PC-9 (cell line): ENCODE results near the gene ZNF80. TPM values are rescaled to one million over a fixed set of nuclear protein-coding genes. Genes with fewer than 3 reads are reported as not detected.

Source experiments
- BruUV-seq: library from RNA; stranded (reverse); fragments of 400-500 nt; replicated peaks from 2 replicates; lab custom pipeline; 2021; lab: Mats Ljungman, UMichigan
- CTCF ChIA-PET: fragments of 300-600 bp; sonication (Branson Sonifier 250); formaldehyde crosslinking; loops from one replicate; lab custom pipeline; 2022; ENCODE audit warnings: antibody characterized with exemption; lab: Charles Lee
- POLR2A ChIA-PET: fragments of 300-600 bp; sonication (Branson Sonifier 250); formaldehyde crosslinking; loops from one replicate; lab custom pipeline; 2022; ENCODE audit warnings: antibody characterized with exemption; ENCODE audit not compliant: unreplicated experiment; lab: Charles Lee
- DNase-seq, 2 experiments: peaks; one replicate each; pipeline versions ENCODE4 v3.0.0 to v3.0.0-alpha.2; 2015 to 2022; ENCODE audit warnings: mixed read lengths in 1 of 2
- H2AFZ ChIP-seq: fragments of 200-600 bp; sonication (generic); 2 replicates; pipeline ENCODE4 v1.8.1; 2017; ENCODE audit warnings: antibody characterized with exemption
- H3F3A ChIP-seq: fragments of 200-600 bp; sonication (generic); 2 replicates; pipeline ENCODE4 v1.8.1; 2017; ENCODE audit warnings: antibody characterized with exemption, mild to moderate bottlenecking, low read depth; ENCODE audit not compliant: insufficient read depth
- H3K27ac ChIP-seq: fragments of 200-600 bp; sonication (generic); 2 replicates; pipeline ENCODE4 v1.6.1; 2016; ENCODE audit warnings: mixed run types
- H3K27me3 ChIP-seq: fragments of 200-600 bp; sonication (generic); 2 replicates; pipeline ENCODE4 v1.6.1; 2016; ENCODE audit warnings: low read depth, mixed run types; ENCODE audit not compliant: insufficient read depth
- H3K36me3 ChIP-seq: fragments of 200-600 bp; sonication (generic); 2 replicates; pipeline ENCODE4 v1.6.1; 2016; ENCODE audit warnings: low read depth, mixed run types
- H3K4me1 ChIP-seq: fragments of 200-600 bp; sonication (generic); replicated peaks from 2 replicates; pipeline ENCODE4 v1.6.1; 2016; ENCODE audit warnings: mixed run types; ENCODE audit not compliant: insufficient read depth
- H3K4me2 ChIP-seq: fragments of 200-600 bp; sonication (generic); 2 replicates; pipeline ENCODE4 v1.6.1; 2017; ENCODE audit warnings: mixed run types
- H3K4me3 ChIP-seq: fragments of 200-600 bp; sonication (generic); 2 replicates; pipeline ENCODE4 v1.6.1; 2016; ENCODE audit warnings: mixed run types
- H3K79me2 ChIP-seq: fragments of 200-600 bp; sonication (generic); 2 replicates; pipeline ENCODE4 v1.6.1; 2017; ENCODE audit warnings: low read depth, mixed run types
- H3K9me2 ChIP-seq: fragments of 200-600 bp; sonication (generic); 2 replicates; pipeline ENCODE4 v1.8.1; 2017; ENCODE audit warnings: mild to moderate bottlenecking; ENCODE audit not compliant: insufficient read depth
- H3K9me3 ChIP-seq: fragments of 200-600 bp; sonication (generic); 2 replicates; pipeline ENCODE4 v1.8.1; 2016; ENCODE audit warnings: low read depth; ENCODE audit not compliant: insufficient read depth
- H4K20me1 ChIP-seq: fragments of 200-600 bp; sonication (generic); 2 replicates; pipeline ENCODE4 v1.8.1; 2017; ENCODE audit not compliant: insufficient read depth
- EZH2 ChIP-seq: fragments of 200-600 bp; sonication (generic); IDR thresholded peaks from 2 replicates; pipeline ENCODE4 v1.8.0; 2017; ENCODE audit warnings: antibody characterized with exemption, low read depth
- intact Hi-C: fragments of 100-400 bp; cut with micrococcal nuclease; formaldehyde crosslinking; loops from one replicate; pipeline ENCODE4 v1.10.0; 2022; ENCODE audit not compliant: unreplicated experiment
- total RNA-seq: library from RNA; stranded (reverse); gene quantifications from 2 replicates; pipeline ENCODE4 v1.2.3, GENCODE V29; 2021
- TF ChIP-seq, protein P1 (sequence below): fragments of 200-600 bp; sonication (generic); conservative IDR thresholded peaks from 2 replicates; pipeline ENCODE4 v1.6.1; 2017; ENCODE audit warnings: mixed run types, antibody characterized with exemption, mild to moderate bottlenecking, moderate library complexity

The ZNF80 gene
- total RNA-seq, 1 experiment from 2014 or later: not detected

DNA sequence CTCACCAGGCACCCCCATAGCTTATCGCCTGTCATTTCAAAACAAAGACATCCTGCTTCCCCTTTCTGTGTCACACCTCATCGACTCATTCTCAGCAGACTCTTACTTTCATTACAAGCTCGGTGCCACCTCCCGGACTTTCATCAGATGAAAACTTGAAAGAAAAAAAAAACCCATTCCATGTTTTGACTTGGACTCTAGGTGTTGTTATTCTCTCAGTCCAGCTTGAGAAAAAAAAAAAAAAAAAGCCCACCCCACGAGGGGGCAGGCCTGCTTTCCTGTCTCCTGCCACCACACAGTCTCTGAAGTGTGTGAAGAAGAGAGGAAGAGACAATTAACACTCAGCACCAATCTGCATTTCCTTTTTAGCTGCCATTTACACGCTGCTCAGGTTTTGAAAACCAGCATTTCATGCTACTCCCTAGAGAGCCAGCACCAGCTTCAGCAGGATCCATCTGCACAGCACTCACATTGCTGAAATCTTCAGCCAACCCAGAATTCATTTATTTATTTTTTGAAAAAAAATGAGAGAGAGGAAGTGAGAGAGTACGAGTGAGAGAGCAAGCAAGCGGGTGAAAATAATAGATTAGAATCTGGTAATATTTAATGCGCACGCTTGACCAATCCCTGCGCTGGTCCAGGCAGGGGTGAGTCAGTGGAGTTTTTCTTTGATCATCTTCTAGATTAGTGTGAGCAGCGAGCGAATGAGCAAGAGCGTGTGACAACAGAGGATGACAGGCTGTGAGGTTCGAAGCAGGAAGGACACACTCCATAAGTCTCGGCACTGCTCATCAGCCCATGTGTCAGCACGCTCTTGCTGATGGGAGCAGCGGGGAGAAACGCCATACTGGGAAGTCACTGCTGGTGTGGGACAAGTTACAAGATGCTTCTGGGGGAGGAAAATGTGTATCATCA is 23.5 kb downstream of the ZNF80 start:
- ChIA-PET POLR2A (no interaction called here), CTCF (interaction anchor here (0.6 to 0.7 kb wide), 3 partner anchors 59 to 961 kb away, joined by 3 to 8 read pairs (median 5); no protein-coding TSS in a partner anchor)
- Histone ChIP-seq H3K4me3 (peak overlapping the region; percentile 33; the same call in 1 of the 2 replicates), H3F3A (no peaks in the 10 kb centered on the region), H3K27me3 (peaks cover 6% of the 10 kb centered on the region; the same call in 1 of the 2 replicates), H3K9me2 (no peaks in the 10 kb centered on the region), H4K20me1 (no peaks in the 10 kb centered on the region), H3K79me2 (no peaks in the 10 kb centered on the region), H3K9me3 (no peaks in the 10 kb centered on the region), H3K4me1 (no peaks in the 10 kb centered on the region), H3K4me2 (peak overlapping the region; percentile 56), H3K27ac (no peak overlapping the region), H3K36me3 (no peaks in the 10 kb centered on the region), H2AFZ (no peak overlapping the region; the same call in 1 of the 2 replicates)
- peak; percentile 5 to 52 for DNase-seq
- no peak for TF ChIP-seq EZH2
- TF ChIP-seq, protein P1, sequence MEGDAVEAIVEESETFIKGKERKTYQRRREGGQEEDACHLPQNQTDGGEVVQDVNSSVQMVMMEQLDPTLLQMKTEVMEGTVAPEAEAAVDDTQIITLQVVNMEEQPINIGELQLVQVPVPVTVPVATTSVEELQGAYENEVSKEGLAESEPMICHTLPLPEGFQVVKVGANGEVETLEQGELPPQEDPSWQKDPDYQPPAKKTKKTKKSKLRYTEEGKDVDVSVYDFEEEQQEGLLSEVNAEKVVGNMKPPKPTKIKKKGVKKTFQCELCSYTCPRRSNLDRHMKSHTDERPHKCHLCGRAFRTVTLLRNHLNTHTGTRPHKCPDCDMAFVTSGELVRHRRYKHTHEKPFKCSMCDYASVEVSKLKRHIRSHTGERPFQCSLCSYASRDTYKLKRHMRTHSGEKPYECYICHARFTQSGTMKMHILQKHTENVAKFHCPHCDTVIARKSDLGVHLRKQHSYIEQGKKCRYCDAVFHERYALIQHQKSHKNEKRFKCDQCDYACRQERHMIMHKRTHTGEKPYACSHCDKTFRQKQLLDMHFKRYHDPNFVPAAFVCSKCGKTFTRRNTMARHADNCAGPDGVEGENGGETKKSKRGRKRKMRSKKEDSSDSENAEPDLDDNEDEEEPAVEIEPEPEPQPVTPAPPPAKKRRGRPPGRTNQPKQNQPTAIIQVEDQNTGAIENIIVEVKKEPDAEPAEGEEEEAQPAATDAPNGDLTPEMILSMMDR: no peak
- BruUV-seq: no TSS peak
- intact Hi-C loops: no loop called here

DNA sequence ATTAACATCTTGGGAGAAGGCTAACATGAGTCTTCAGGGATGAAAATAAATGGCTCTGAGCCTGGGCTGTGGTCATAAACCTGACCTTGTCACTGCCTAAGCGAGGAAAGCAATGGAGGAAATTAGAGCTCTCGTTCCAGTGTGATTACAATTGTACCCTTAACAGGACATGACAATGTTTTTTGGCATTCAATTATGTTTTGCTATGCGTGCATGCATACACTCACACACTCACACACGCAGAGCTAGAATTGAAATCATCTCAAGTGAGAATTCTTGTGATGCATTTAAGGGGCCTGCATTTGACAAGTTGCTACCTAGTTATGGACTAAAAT is 24.1 kb downstream of the ZNF80 start:
- POLR2A ChIA-PET: no interaction called here
- TF ChIP-seq, protein P1: no peak
- no peak for TF ChIP-seq EZH2
- Histone ChIP-seq H3K27ac (no peak overlapping the region), H3K4me1 (no peaks in the 10 kb centered on the region), H3K79me2 (no peaks in the 10 kb centered on the region), H4K20me1 (no peaks in the 10 kb centered on the region), H3K27me3 (peaks cover 6% of the 10 kb centered on the region; the same call in 1 of the 2 replicates), H3F3A (no peaks in the 10 kb centered on the region), H2AFZ (no peak overlapping the region), H3K9me2 (no peaks in the 10 kb centered on the region), H3K4me2 (peak overlapping the region; percentile 56; the same call in 1 of the 2 replicates), H3K4me3 (no peak overlapping the region), H3K9me3 (no peaks in the 10 kb centered on the region), H3K36me3 (no peaks in the 10 kb centered on the region)
- CTCF ChIA-PET: interaction anchor here (0.6 kb wide), 2 partner anchors 486 to 962 kb away, joined by 3 to 5 read pairs; no protein-coding TSS in a partner anchor
- no peak for DNase-seq
- intact Hi-C loops: no loop called here
- BruUV-seq: no TSS peak

DNA sequence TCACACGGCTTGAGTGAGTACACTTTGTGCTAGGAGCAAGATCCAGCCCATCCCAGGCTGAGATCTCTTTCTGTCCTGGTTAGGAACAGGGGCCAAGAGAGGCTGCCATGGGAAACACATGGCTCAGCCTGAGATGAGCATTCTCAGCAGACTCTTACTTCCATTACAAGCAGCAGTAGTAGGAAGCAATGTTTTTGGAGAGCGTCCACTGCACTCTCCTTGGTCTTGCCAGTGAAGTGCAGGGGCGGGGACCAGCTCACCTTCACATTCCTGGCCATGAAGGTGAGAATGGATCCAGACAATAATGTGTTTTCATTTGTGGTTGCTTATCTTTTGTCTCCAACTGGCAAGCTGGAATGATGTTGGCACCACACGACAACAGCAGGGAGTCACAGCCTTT is 24.7 kb downstream of the ZNF80 start:
- H4K20me1 ChIP-seq: no peaks in the 10 kb centered on the region
- no peak overlapping the region for H2AFZ ChIP-seq
- H3K36me3 ChIP-seq: no peaks in the 10 kb centered on the region
- intact Hi-C loops: no loop called here
- CTCF ChIA-PET: no interaction called here
- no peaks in the 10 kb centered on the region for H3K4me1 ChIP-seq
- H3K4me3 ChIP-seq: no peak overlapping the region
- POLR2A ChIA-PET: no interaction called here
- H3K27ac ChIP-seq: no peak overlapping the region
- no peaks in the 10 kb centered on the region for H3K79me2 ChIP-seq
- DNase-seq: no peak
- H3K9me3 ChIP-seq: no peaks in the 10 kb centered on the region
- BruUV-seq: no TSS peak
- no peak for TF ChIP-seq EZH2
- TF ChIP-seq, protein P1: no peak
- H3K27me3 ChIP-seq: peaks cover 6% of the 10 kb centered on the region; the same call in 1 of the 2 replicates
- no peak overlapping the region for H3K4me2 ChIP-seq
- no peaks in the 10 kb centered on the region for H3K9me2 ChIP-seq
- no peaks in the 10 kb centered on the region for H3F3A ChIP-seq
